K562 (cell line): ENCODE measurements around the gene RPS6KA2. TPM values are rescaled to one million over a fixed set of nuclear protein-coding genes. Genes with fewer than 3 reads are reported as not detected.

ENCODE experiments used
- ATAC-seq: fragments of 200-7000 bp; cut with Tn5 transposase; 3 replicates; pipeline ENCODE4 v1.9.1; 2020; ENCODE audit warnings: moderate library complexity
- BruUV-seq: library from RNA; stranded (reverse); fragments of 400-500 nt; replicated peaks from 2 replicates; lab custom pipeline; 2021; lab: Mats Ljungman, UMichigan
- CTCF ChIA-PET: fragments of 300-600 bp; formaldehyde crosslinking; extraction: SDS; loops from one replicate; lab custom pipeline; 2021; ENCODE audit warnings: low intra/inter-chr PET ratio; lab: Yijun Ruan, JAX
- POLR2A ChIA-PET: fragments of 300-600, 350-650 bp; sonication (Branson Sonifier 250); formaldehyde crosslinking; extraction: SDS; loops from one replicate; lab custom pipeline; 2021; ENCODE audit warnings: antibody characterized with exemption, inconsistent platforms; lab: Yijun Ruan, JAX
- DNase-seq, 4 experiments: peaks; one replicate each; pipeline versions ENCODE4 v3.0.0 to v3.0.0-alpha.2; 2011 to 2018; ENCODE audit warnings: low spot score in 3 of 4, mixed read lengths in 3 of 4; ENCODE audit errors: extremely low read depth in 1 of 4
- FAIRE-seq: peaks from 2 replicates; lab custom pipeline; 2011; peaks lifted over from hg19 to GRCh38; lab: Jason Lieb, UNC
- H2AFZ ChIP-seq: 2 replicates; pipeline ENCODE4 v1.6.0; 2011; ENCODE audit warnings: low read depth, low read length, control low read depth, inconsistent platforms
- H3K27ac ChIP-seq: fragments of 200-600 bp; 3 replicates; pipeline ENCODE4 v1.8.0; 2011; ENCODE audit warnings: low read depth, mild to moderate bottlenecking, control low read depth, inconsistent platforms, low read length, moderate library complexity, mixed read lengths; ENCODE audit errors: extremely low read depth
- H3K27me3 ChIP-seq, 2 experiments: fragments of 300-600 bp in 1 of 2; 2 replicates in 1 of 2; 3 replicates in 1 of 2; pipeline versions ENCODE4 v1.6.0 to v1.8.0; 2011; ENCODE audit warnings: inconsistent platforms in 2 of 2, low read length in 2 of 2, mild to moderate bottlenecking in 1 of 2, mixed read lengths in 1 of 2, moderate library complexity in 1 of 2; ENCODE audit not compliant: control insufficient read depth in 2 of 2, insufficient read depth in 2 of 2
- H3K36me3 ChIP-seq: fragments of 300-600 bp; 3 replicates; pipeline ENCODE4 v1.8.0; 2011; ENCODE audit warnings: mild to moderate bottlenecking, low read length, inconsistent platforms; ENCODE audit not compliant: control insufficient read depth, insufficient read depth
- H3K4me1 ChIP-seq, 2 experiments: fragments of 200-600 bp in 1 of 2; replicated peaks in 1 of 2; 2 replicates in 1 of 2; 3 replicates in 1 of 2; pipeline versions ENCODE4 v1.5.1 to v1.8.0; 2011; ENCODE audit warnings: inconsistent platforms in 2 of 2, low read length in 2 of 2, mild to moderate bottlenecking in 1 of 2, mixed read lengths in 1 of 2, moderate library complexity in 1 of 2; ENCODE audit not compliant: control insufficient read depth in 2 of 2, insufficient read depth in 2 of 2
- H3K4me2 ChIP-seq: 2 replicates; pipeline ENCODE4 v1.6.1; 2011; ENCODE audit warnings: low read length, control low read depth, inconsistent platforms, mixed read lengths; ENCODE audit not compliant: insufficient read depth
- H3K4me3 ChIP-seq: fragments of 200-600 bp; sonication (generic), shearing (Covaris generic); 2 replicates; pipeline ENCODE4 v1.5.1; 2016; ENCODE audit warnings: control low read depth, inconsistent platforms
- H3K79me2 ChIP-seq: fragments of 200-600 bp; 3 replicates; pipeline ENCODE4 v1.8.0; 2011; ENCODE audit warnings: low read length, inconsistent platforms; ENCODE audit not compliant: control insufficient read depth, insufficient read depth
- H3K9ac ChIP-seq, 2 experiments: 2 replicates each; pipeline versions ENCODE4 v1.6.0 to v1.6.1; 2011; ENCODE audit warnings: low read depth in 2 of 2, low read length in 2 of 2, control low read depth in 1 of 2, inconsistent platforms in 1 of 2, mild to moderate bottlenecking in 1 of 2, mixed read lengths in 1 of 2; ENCODE audit not compliant: insufficient read depth in 1 of 2
- H3K9me1 ChIP-seq: one replicate; pipeline ENCODE4 v1.6.0; 2011; ENCODE audit warnings: inconsistent platforms, mild to moderate bottlenecking, low read length, moderate library complexity; ENCODE audit not compliant: control insufficient read depth, insufficient read depth
- H3K9me3 ChIP-seq: replicated peaks from 2 replicates; pipeline ENCODE4 v1.5.1; 2011; ENCODE audit warnings: low read depth, low read length, inconsistent platforms; ENCODE audit not compliant: control insufficient read depth, insufficient read depth
- H4K20me1 ChIP-seq: replicated peaks from 2 replicates; pipeline ENCODE4 v1.6.1; 2011; ENCODE audit warnings: low read length, inconsistent platforms, mixed read lengths; ENCODE audit not compliant: control insufficient read depth, insufficient read depth
- GATAD2A ChIP-seq: fragments of 450-650 bp; IDR thresholded peaks from 2 replicates; pipeline ENCODE4 v1.6.1; 2017
- HCFC1 ChIP-seq: IDR thresholded peaks from 2 replicates; pipeline ENCODE4 v1.6.1; 2012; ENCODE audit warnings: low read depth, low read length, improper control_type of control experiment
- KLF13 ChIP-seq: fragments of 450-650 bp; IDR thresholded peaks from 2 replicates; pipeline ENCODE4 v1.6.1; 2016; ENCODE audit warnings: missing genetic modification characterization, low read depth, mild to moderate bottlenecking, missing compliant biosample characterization, moderate library complexity, borderline replicate concordance
- KLF6 ChIP-seq: fragments of 250-450 bp; sonication (Bioruptor Pico); IDR thresholded peaks from 2 replicates; pipeline ENCODE4 v1.4.0; 2020; ENCODE audit warnings: mild to moderate bottlenecking, moderate library complexity, borderline replicate concordance
- MXI1 ChIP-seq: IDR thresholded peaks from 2 replicates; pipeline ENCODE4 v1.6.1; 2011; ENCODE audit warnings: low read depth, mild to moderate bottlenecking, improper control_type of control experiment, low read length
- POLR3G ChIP-seq: IDR thresholded peaks from 2 replicates; pipeline ENCODE4 v1.6.1; 2011; ENCODE audit not compliant: insufficient read length, insufficient replicate concordance; ENCODE audit errors: extremely low read depth
- PRPF4 ChIP-seq: fragments of 200-400 bp; formaldehyde crosslinking; IDR thresholded peaks from one replicate; pipeline ENCODE4 v1.6.1; 2017; ENCODE audit warnings: low read length, low read depth, mild to moderate bottlenecking; ENCODE audit not compliant: insufficient read depth, poor library complexity, severe bottlenecking
- TCFL5 ChIP-seq: fragments of 250-450 bp; sonication (Bioruptor Pico); conservative IDR thresholded peaks from 2 replicates; pipeline ENCODE4 v1.6.1; 2021; ENCODE audit warnings: mild to moderate bottlenecking, moderate library complexity, matching md5 sums
- TGIF2 ChIP-seq: sonication (generic); formaldehyde crosslinking; IDR thresholded peaks from 2 replicates; pipeline ENCODE4 v1.8.1; 2022; ENCODE audit warnings: mild to moderate bottlenecking, missing genetic modification reagents, moderate library complexity
- XRCC5 ChIP-seq: fragments of 200-400 bp; formaldehyde crosslinking; IDR thresholded peaks from 2 replicates; pipeline ENCODE4 v1.6.1; 2017; ENCODE audit warnings: low read depth, mild to moderate bottlenecking, low read length
- ZNF197 ChIP-seq: fragments of 200-800 bp; sonication (Bioruptor generic); IDR thresholded peaks from 2 replicates; pipeline ENCODE4 v1.6.1; 2016; ENCODE audit warnings: low read depth, missing genetic modification characterization, missing compliant biosample characterization
- ZNF444 ChIP-seq: fragments of 250-450 bp; sonication (Bioruptor Pico); IDR thresholded peaks from 2 replicates; pipeline ENCODE4 v1.4.0; 2020; ENCODE audit warnings: mild to moderate bottlenecking, moderate library complexity
- ZNF584 ChIP-seq: fragments of 200-800 bp; sonication (Bioruptor generic); IDR thresholded peaks from 2 replicates; pipeline ENCODE4 v1.6.1; 2016; ENCODE audit warnings: low read depth, mild to moderate bottlenecking, missing genetic modification characterization, missing compliant biosample characterization
- WGBS: fragments of 100-300 bp; shearing (Covaris generic); methylation state at CpG from one replicate; pipeline ENCODE4 v1.1.6; 2016; ENCODE audit warnings: low coverage, mixed read lengths; ENCODE audit not compliant: insufficient coverage; ENCODE audit errors: missing lambda C conversion rate; 5-methylcytosine and 5-hydroxymethylcytosine counted together
- in situ Hi-C: fragments of 300-500 bp; cut with MboI; formaldehyde crosslinking; loops from 4 replicates; pipeline ENCODE4 v1.15.0; 2018; ENCODE audit warnings: inconsistent platforms, mixed read lengths
- intact Hi-C: fragments of 100-400 bp; cut with micrococcal nuclease; formaldehyde crosslinking; loops from 2 replicates; pipeline ENCODE4 v1.14.2; 2022
- polyA plus RNA-seq, 8 experiments: library from polyadenylated mRNA; depleted of rRNA in 4 of 8; stranded (reverse) in 5 of 8; unstranded in 3 of 8; fragments of >200 nt; fragmentation: Nextera tagmentation in 2 of 8; fragmentation: Illumina TruSeq in 1 of 8; extraction: Ambion mirVana in 2 of 8; extraction: Trizol in 1 of 8; gene quantifications; 2 replicates each; pipeline versions ENCODE4 v1.2.1 to v1.2.3, GENCODE V29; 2011 to 2014; ENCODE audit warnings: inconsistent platforms in 1 of 8, missing spikeins in 1 of 8
- total RNA-seq, 7 experiments: library from RNA; depleted of rRNA in 6 of 7; stranded (reverse); fragments of >200 nt in 6 of 7; fragmentation: Illumina TruSeq in 2 of 7; extraction: Trizol in 2 of 7; gene quantifications; 2 replicates each; pipeline versions ENCODE4 v1.2.1 to v1.2.3, GENCODE V29; 2011 to 2021; ENCODE audit warnings: low replicate concordance in 1 of 7
- TF ChIP-seq, protein P1 (sequence below): fragments of 250-450 bp; sonication (Bioruptor Pico); IDR thresholded peaks from 2 replicates; pipeline ENCODE4 v1.6.1; 2021; ENCODE audit warnings: mild to moderate bottlenecking
- TF ChIP-seq, protein P2 (sequence below): IDR thresholded peaks from 2 replicates; pipeline ENCODE4 v1.6.1; 2014; ENCODE audit warnings: antibody characterized with exemption
- TF ChIP-seq, protein P3 (sequence below): fragments of 250-450 bp; sonication (Bioruptor Pico); IDR thresholded peaks from 2 replicates; pipeline ENCODE4 v1.4.0; 2020; ENCODE audit warnings: borderline replicate concordance
- TF ChIP-seq, protein P4 (sequence below): fragments of 250-450 bp; sonication (Bioruptor Pico); IDR thresholded peaks from 2 replicates; pipeline ENCODE4 v1.9.0; 2021; ENCODE audit warnings: mild to moderate bottlenecking, inconsistent platforms

RPS6KA2 gene
- total and polyA plus RNA-seq, 9 of the 15 experiments (the other 6 are each of a cell fraction or from before 2014, with no cell fraction given): 0.29 to 1.00 (median 0.53) TPM

DNA sequence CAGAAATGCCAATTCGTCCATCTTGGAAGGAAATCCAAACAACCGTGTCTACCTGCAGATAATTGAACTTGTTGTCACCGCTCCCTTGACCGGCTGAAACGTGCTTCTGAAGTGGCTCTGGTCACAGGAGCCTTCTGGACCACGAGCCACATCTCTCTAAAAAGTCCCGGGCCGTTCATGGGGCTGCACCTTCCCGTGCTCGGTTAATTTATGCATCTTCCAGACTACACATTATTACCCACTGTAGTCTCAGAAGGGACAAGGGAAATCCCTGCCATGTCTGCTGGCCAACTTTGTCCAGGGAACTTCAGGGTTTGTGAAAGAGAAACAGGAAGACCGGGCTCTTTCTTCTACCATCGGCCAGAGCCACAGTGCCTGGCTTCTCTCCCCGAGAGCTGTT is 180.9 kb downstream of the RPS6KA2 start:
- CTCF ChIA-PET: no interaction called here
- H3K4me3 ChIP-seq: no peak overlapping the region
- no peak overlapping the region for H3K27ac ChIP-seq
- FAIRE-seq (no peak), DNase-seq (no peak), ATAC-seq (no peak)
- H3K4me1 ChIP-seq: no peaks in the 10 kb centered on the region
- H3K4me2 ChIP-seq: no peak overlapping the region
- H3K27me3 ChIP-seq: peaks cover 58 to 66% of the 10 kb centered on the region in 2 experiments
- no peaks in the 10 kb centered on the region for H3K79me2 ChIP-seq
- no peaks in the 10 kb centered on the region for H3K36me3 ChIP-seq
- POLR2A ChIA-PET: no interaction called here
- intact Hi-C loops (no loop called here), in situ Hi-C loops (no loop called here)
- no peaks in the 10 kb centered on the region for H3K9me1 ChIP-seq
- H3K9ac ChIP-seq: no peak overlapping the region
- no peak overlapping the region for H2AFZ ChIP-seq
- no TSS peak for BruUV-seq
- no peaks in the 10 kb centered on the region; the same call in 1 of the 2 replicates for H3K9me3 ChIP-seq
- WGBS: 1% methylated on average over 13 of the region's 13 CpGs
- no peaks in the 10 kb centered on the region for H4K20me1 ChIP-seq
- TF ChIP-seq PRPF4 (no peak), TGIF2 (CRISPR knock-in tag) (no peak), ZNF584 (CRISPR knock-in tag) (no peak), GATAD2A (no peak), TCFL5 (CRISPR knock-in tag) (no peak), POLR3G (no peak), KLF13 (tag) (no peak), XRCC5 (no peak), HCFC1 (no peak), ZNF197 (CRISPR knock-in tag) (no peak), ZNF444 (CRISPR knock-in tag) (no peak), KLF6 (no peak), MXI1 (no peak)
- TF ChIP-seq, protein P1, sequence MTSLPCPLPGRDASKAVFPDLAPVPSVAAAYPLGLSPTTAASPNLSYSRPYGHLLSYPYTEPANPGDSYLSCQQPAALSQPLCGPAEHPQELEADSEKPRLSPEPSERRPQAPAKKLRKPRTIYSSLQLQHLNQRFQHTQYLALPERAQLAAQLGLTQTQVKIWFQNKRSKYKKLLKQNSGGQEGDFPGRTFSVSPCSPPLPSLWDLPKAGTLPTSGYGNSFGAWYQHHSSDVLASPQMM (CRISPR knock-in tag): no peak
- TF ChIP-seq, protein P2, sequence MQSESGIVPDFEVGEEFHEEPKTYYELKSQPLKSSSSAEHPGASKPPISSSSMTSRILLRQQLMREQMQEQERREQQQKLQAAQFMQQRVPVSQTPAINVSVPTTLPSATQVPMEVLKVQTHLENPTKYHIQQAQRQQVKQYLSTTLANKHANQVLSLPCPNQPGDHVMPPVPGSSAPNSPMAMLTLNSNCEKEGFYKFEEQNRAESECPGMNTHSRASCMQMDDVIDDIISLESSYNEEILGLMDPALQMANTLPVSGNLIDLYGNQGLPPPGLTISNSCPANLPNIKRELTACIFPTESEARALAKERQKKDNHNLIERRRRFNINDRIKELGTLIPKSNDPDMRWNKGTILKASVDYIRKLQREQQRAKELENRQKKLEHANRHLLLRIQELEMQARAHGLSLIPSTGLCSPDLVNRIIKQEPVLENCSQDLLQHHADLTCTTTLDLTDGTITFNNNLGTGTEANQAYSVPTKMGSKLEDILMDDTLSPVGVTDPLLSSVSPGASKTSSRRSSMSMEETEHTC: no peak
- TF ChIP-seq, protein P3, sequence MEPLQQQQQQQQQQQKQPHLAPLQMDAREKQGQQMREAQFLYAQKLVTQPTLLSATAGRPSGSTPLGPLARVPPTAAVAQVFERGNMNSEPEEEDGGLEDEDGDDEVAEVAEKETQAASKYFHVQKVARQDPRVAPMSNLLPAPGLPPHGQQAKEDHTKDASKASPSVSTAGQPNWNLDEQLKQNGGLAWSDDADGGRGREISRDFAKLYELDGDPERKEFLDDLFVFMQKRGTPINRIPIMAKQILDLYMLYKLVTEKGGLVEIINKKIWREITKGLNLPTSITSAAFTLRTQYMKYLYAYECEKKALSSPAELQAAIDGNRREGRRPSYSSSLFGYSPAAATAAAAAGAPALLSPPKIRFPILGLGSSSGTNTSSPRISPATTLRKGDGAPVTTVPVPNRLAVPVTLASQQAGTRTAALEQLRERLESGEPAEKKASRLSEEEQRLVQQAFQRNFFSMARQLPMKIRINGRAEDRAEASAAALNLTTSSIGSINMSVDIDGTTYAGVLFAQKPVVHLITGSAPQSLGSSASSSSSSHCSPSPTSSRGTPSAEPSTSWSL: no peak
- TF ChIP-seq, protein P4, sequence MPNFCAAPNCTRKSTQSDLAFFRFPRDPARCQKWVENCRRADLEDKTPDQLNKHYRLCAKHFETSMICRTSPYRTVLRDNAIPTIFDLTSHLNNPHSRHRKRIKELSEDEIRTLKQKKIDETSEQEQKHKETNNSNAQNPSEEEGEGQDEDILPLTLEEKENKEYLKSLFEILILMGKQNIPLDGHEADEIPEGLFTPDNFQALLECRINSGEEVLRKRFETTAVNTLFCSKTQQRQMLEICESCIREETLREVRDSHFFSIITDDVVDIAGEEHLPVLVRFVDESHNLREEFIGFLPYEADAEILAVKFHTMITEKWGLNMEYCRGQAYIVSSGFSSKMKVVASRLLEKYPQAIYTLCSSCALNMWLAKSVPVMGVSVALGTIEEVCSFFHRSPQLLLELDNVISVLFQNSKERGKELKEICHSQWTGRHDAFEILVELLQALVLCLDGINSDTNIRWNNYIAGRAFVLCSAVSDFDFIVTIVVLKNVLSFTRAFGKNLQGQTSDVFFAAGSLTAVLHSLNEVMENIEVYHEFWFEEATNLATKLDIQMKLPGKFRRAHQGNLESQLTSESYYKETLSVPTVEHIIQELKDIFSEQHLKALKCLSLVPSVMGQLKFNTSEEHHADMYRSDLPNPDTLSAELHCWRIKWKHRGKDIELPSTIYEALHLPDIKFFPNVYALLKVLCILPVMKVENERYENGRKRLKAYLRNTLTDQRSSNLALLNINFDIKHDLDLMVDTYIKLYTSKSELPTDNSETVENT (CRISPR knock-in tag): no peak
